Activated naive CD4-positive, alpha-beta T cell treated with anti-CD3 and anti-CD28 coated beads, Interleukin-2, amount 50 U/mL, for 24 hours (primary cell): ENCODE data around the gene GPR52.

Experiments used
- H3K27ac Mint-ChIP-seq: one replicate; pipeline ENCODE4 v1.8.0; 2021; ENCODE audit warnings: mild to moderate bottlenecking, mixed read lengths
- H3K27me3 Mint-ChIP-seq: one replicate; pipeline ENCODE4 v1.8.0; 2021; ENCODE audit warnings: mixed read lengths
- H3K36me3 Mint-ChIP-seq: one replicate; pipeline ENCODE4 v1.8.0; 2021; ENCODE audit warnings: mixed read lengths
- H3K4me1 Mint-ChIP-seq: one replicate; pipeline ENCODE4 v1.8.0; 2021; ENCODE audit warnings: mixed read lengths
- H3K4me3 Mint-ChIP-seq: one replicate; pipeline ENCODE4 v1.8.0; 2021; ENCODE audit warnings: mild to moderate bottlenecking, mixed read lengths
- H3K9me3 Mint-ChIP-seq: one replicate; pipeline ENCODE4 v1.8.0; 2021; ENCODE audit warnings: mixed read lengths

GPR52 gene

DNA sequence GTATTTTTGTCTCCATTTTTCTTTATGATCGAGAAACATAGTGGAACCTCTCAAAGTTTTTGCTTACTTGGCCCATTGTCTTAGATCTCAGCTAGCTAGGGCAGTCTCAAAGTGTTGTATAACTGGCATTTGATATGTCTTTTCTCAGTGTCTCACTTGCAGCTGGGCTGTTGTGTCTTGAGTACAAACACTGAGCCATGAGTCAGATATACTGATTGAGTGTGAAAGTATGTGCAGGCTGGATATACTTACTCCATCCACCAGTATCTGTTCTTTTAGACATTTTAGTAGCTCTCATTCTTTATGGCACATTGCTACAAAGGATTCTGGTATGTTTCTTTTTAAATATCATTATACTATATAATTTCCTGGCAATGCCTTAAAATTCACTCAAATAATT, 14.3 kb upstream of the GPR52 start:
- H3K27me3 Mint-ChIP-seq = no peaks in the 10 kb centered on the region

GRCh38 chr1:174445351-174445750, 2.4 kb upstream of the GPR52 start:
- H3K4me3 Mint-ChIP-seq = no peak overlapping the region
- H3K9me3 Mint-ChIP-seq = no peaks in the 10 kb centered on the region
- H3K36me3 Mint-ChIP-seq = peaks cover 5% of the 10 kb centered on the region
- no peaks in the 10 kb centered on the region for H3K4me1 Mint-ChIP-seq
- H3K27me3 Mint-ChIP-seq = no peaks in the 10 kb centered on the region
- no peak overlapping the region for H3K27ac Mint-ChIP-seq

More for the DNA sequence above, 14.3 kb upstream of the GPR52 start:
- Mint-ChIP-seq H3K36me3 (peaks cover 8% of the 10 kb centered on the region), H3K9me3 (peaks cover 5% of the 10 kb centered on the region), H3K4me3 (no peak overlapping the region), H3K4me1 (peaks cover 6% of the 10 kb centered on the region), H3K27ac (no peak overlapping the region)

DNA sequence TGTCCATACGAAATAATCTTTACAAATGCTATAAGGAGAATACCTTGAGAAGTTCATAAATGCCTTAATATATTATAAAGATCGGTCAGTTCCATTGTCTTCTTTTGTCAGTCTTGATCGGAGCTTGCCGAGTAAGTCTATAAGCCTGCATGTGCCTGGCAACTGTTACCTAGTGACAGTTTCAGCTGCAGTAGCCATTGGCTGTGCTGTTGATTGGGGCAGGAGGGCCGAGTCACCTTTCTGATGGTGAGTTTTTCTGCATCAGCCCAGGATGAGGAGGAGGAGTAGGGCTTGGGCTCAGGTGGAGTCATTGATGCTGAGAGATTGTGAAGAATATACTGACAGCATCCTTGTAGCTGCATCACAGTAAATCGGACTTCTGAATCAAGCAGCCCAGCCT, 1.9 kb upstream of the GPR52 start:
- no peaks in the 10 kb centered on the region for H3K27me3 Mint-ChIP-seq

DNA sequence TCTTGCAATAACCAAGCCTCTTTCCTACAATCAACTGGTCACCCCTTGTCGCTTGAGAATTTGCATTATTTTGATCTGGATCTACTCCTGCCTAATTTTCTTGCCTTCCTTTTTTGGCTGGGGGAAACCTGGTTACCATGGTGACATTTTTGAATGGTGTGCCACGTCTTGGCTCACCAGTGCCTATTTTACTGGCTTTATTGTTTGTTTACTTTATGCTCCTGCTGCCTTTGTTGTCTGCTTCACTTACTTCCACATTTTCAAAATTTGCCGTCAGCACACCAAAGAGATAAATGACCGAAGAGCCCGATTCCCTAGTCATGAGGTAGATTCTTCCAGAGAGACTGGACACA, 743 bp downstream of the GPR52 start:
- Mint-ChIP-seq H3K27ac (no peak overlapping the region), H3K4me1 (no peaks in the 10 kb centered on the region), H3K36me3 (peaks cover 8% of the 10 kb centered on the region), H3K9me3 (no peaks in the 10 kb centered on the region), H3K4me3 (no peak overlapping the region), H3K27me3 (no peaks in the 10 kb centered on the region)

More for the DNA sequence above, 1.9 kb upstream of the GPR52 start:
- Mint-ChIP-seq H3K9me3 (no peaks in the 10 kb centered on the region), H3K36me3 (peaks cover 5% of the 10 kb centered on the region), H3K4me1 (no peaks in the 10 kb centered on the region), H3K27ac (no peak overlapping the region), H3K4me3 (no peak overlapping the region)

- Mint-ChIP-seq H3K27me3 (no peaks in the 10 kb centered on the region), H3K4me3 (no peak overlapping the region), H3K9me3 (no peaks in the 10 kb centered on the region), H3K4me1 (no peaks in the 10 kb centered on the region), H3K36me3 (peaks cover 8% of the 10 kb centered on the region), H3K27ac (no peak overlapping the region)
These were observed 1.2 kb downstream of the GPR52 start for GRCh38 chr1:174448974-174449373.

GRCh38 chr1:174451408-174451807, 3.6 kb downstream of the GPR52 start:
- no peaks in the 10 kb centered on the region for H3K4me1 Mint-ChIP-seq
- H3K9me3 Mint-ChIP-seq = no peaks in the 10 kb centered on the region
- H3K27me3 Mint-ChIP-seq = no peaks in the 10 kb centered on the region
- H3K27ac Mint-ChIP-seq = no peak overlapping the region
- peaks cover 8% of the 10 kb centered on the region for H3K36me3 Mint-ChIP-seq
- no peak overlapping the region for H3K4me3 Mint-ChIP-seq

DNA sequence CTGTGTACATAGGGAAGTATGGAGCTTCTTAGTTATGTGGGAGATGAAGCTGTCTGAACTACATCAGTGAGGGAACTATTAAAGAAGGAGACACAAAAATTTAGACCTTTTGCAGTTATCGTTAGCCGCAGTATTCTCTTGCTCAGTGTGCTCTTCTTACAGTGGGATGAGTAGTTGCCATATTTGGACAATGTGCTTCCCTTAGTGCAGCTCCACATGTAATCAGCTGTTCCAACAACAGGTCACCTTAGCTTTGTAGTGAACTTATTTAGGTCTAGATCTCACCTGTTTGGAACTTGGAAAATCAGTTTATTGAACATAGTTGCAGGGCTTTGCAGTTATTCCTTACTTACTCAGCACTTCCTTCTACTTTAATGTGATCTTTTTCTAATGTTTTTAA, 18.1 kb downstream of the GPR52 start:
- Mint-ChIP-seq H3K4me1 (peaks cover under 1% of the 10 kb centered on the region), H3K27me3 (no peaks in the 10 kb centered on the region), H3K4me3 (no peak overlapping the region), H3K27ac (no peak overlapping the region), H3K36me3 (peaks cover 10% of the 10 kb centered on the region), H3K9me3 (no peaks in the 10 kb centered on the region)

DNA sequence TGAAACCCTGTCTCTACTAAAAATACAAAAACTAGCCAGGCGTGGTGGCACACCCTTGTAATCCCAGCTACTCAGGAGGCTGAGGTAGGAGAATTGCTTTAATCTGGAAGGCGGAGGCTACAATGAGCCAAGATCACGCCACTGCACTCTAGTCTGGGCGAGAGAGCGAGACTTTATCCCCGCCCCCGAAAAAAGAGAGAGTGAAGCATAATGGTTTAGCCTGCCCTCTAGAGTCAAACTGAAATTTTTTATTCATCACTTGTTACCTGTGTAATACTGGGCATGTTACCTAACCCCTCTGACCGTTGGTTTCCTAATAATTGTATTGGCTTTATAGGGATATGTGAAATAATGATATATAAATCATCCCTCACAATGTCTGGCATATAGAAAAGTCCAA, 18.8 kb downstream of the GPR52 start:
- peaks cover 12% of the 10 kb centered on the region for H3K36me3 Mint-ChIP-seq
- no peaks in the 10 kb centered on the region for H3K9me3 Mint-ChIP-seq
- H3K27ac Mint-ChIP-seq = no peak overlapping the region
- H3K27me3 Mint-ChIP-seq = no peaks in the 10 kb centered on the region
- H3K4me3 Mint-ChIP-seq = no peak overlapping the region
- peaks cover 3% of the 10 kb centered on the region for H3K4me1 Mint-ChIP-seq

GRCh38 chr1:174469052-174469451, 21.3 kb downstream of the GPR52 start:
- no peaks in the 10 kb centered on the region for H3K9me3 Mint-ChIP-seq
- H3K4me1 Mint-ChIP-seq = peaks cover 3% of the 10 kb centered on the region
- H3K36me3 Mint-ChIP-seq = peaks cover 5% of the 10 kb centered on the region
- no peak overlapping the region for H3K4me3 Mint-ChIP-seq
- H3K27me3 Mint-ChIP-seq = no peaks in the 10 kb centered on the region
- no peak overlapping the region for H3K27ac Mint-ChIP-seq

- no peaks in the 10 kb centered on the region for H3K27me3 Mint-ChIP-seq
- H3K4me3 Mint-ChIP-seq = no peak overlapping the region
These were observed 21.9 kb downstream of the GPR52 start for GRCh38 chr1:174469687-174470086.

DNA sequence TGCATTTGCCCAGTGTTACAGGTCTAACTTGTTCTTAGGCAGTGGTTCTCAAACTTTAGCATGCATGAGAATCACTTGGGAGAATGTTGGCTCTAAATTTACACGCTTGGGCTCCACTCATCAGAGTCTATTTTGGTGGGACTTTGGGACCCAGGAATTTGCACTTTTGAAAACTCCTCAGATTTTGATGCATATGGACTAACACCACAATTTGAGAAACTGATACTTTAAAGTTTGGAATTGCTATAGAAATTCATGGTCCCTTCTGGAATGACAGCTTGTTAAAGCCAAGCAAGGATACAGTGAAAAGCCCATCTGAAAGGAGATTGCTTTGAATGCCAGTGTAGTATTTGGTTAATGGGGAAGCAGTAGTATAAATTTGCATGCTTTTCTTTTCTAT, 31.5 kb downstream of the GPR52 start:
- Mint-ChIP-seq H3K4me1 (no peaks in the 10 kb centered on the region), H3K27ac (no peak overlapping the region), H3K27me3 (no peaks in the 10 kb centered on the region), H3K9me3 (no peaks in the 10 kb centered on the region), H3K4me3 (no peak overlapping the region), H3K36me3 (peaks cover 9% of the 10 kb centered on the region)

More at GRCh38 chr1:174469687-174470086, 21.9 kb downstream of the GPR52 start:
- H3K4me1 Mint-ChIP-seq = peaks cover 3% of the 10 kb centered on the region
- H3K27ac Mint-ChIP-seq = no peak overlapping the region
- peaks cover 5% of the 10 kb centered on the region for H3K36me3 Mint-ChIP-seq
- H3K9me3 Mint-ChIP-seq = no peaks in the 10 kb centered on the region

DNA sequence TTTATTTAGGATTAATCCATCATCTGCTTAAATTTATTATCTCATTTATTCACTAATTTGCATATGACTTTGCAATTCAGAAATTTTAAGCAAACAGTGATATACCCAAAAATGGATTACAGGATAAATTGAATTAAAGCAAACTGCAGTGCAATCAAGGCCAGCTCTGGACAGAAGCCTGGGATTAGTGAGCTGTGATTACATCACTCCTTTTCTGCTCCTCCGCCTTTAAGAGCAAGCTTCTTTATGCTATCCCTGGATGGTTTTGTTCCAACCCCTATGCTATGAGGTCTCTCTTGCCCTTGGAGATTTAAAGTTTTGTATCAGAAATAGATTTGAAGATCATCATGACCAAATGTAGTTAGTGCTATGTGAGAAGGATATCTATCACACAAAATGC, 32.6 kb downstream of the GPR52 start:
- H3K4me1 Mint-ChIP-seq = no peaks in the 10 kb centered on the region
- peaks cover 12% of the 10 kb centered on the region for H3K36me3 Mint-ChIP-seq
- H3K9me3 Mint-ChIP-seq = no peaks in the 10 kb centered on the region
- no peaks in the 10 kb centered on the region for H3K27me3 Mint-ChIP-seq
- no peak overlapping the region for H3K4me3 Mint-ChIP-seq
- H3K27ac Mint-ChIP-seq = no peak overlapping the region

DNA sequence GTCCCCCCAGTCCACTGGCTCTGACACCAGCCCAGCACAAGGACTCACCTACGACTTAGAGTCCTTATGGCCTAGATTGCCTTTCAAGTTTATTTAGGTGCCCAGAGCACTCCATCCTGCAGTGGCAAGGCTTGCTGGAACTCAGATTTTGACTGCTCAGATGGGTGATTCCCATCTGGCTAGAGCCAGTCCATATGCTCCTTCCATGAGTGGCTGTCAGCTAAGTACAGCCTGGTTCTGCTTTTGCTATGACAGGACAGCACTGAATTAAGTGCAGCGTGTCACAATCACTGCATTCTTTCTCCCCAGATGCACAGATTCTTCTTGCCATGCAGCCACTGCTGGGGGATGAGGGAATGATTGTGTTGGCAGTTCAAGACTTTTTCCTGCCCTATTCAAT, 43.8 kb downstream of the GPR52 start:
- no peak overlapping the region for H3K27ac Mint-ChIP-seq
- no peaks in the 10 kb centered on the region for H3K27me3 Mint-ChIP-seq
- H3K36me3 Mint-ChIP-seq = peaks cover 16% of the 10 kb centered on the region
- peaks cover 12% of the 10 kb centered on the region for H3K9me3 Mint-ChIP-seq
- H3K4me1 Mint-ChIP-seq = peaks cover 7% of the 10 kb centered on the region
- H3K4me3 Mint-ChIP-seq = no peak overlapping the region

- H3K4me3 Mint-ChIP-seq = no peak overlapping the region
- H3K4me1 Mint-ChIP-seq = no peaks in the 10 kb centered on the region
- H3K27me3 Mint-ChIP-seq = no peaks in the 10 kb centered on the region
- H3K9me3 Mint-ChIP-seq = no peaks in the 10 kb centered on the region
- H3K27ac Mint-ChIP-seq = no peak overlapping the region
- H3K36me3 Mint-ChIP-seq = peaks cover 3% of the 10 kb centered on the region
These were observed 49.7 kb downstream of the GPR52 start for GRCh38 chr1:174497478-174497877.
